Stomach (tissue), 4 donors: ENCODE results near the gene SCAMP4.

Experiments used
- CTCF ChIP-seq, 7 experiments: fragments of 450-650 bp in 4 of 7; fragments of 200-600 bp in 3 of 7; sonication (generic) in 3 of 7; IDR thresholded peaks; one replicate each; pipeline ENCODE4 v1.5.1; 2016 to 2019; ENCODE audit warnings: antibody characterized with exemption in 7 of 7, control low read depth in 2 of 7, mild to moderate bottlenecking in 1 of 7
- POLR2A ChIP-seq, 4 donors: fragments of 450-650 bp; IDR thresholded peaks; one replicate each; pipeline ENCODE4 v1.6.1; 2016; ENCODE audit warnings: antibody characterized with exemption in 4 of 4, control low read depth in 2 of 4, mild to moderate bottlenecking in 1 of 4, moderate library complexity in 1 of 4
- POLR2AphosphoS5 ChIP-seq, 3 donors: sonication (generic); formaldehyde crosslinking; IDR thresholded peaks; one replicate each; pipeline ENCODE4 v1.6.1; 2016; ENCODE audit warnings: antibody characterized with exemption in 3 of 3

DNA sequence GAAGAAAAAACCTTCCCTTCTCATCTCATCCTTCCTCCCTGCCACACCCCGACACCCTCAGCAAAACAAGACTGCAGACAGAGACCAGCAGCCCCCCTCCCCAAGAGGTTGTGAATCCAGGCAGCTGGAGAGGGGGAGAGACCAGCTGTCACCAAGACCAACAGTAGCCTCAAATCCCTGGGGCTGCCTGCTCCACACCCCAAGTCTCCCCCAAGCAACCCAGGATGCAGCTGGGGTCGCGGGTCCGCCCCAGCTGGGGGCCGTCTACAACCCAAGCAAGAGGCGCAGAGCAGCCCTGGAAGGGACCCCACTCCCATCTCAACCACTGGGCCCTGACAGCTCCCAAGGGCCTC lies 48.9 kb upstream of the SCAMP4 start:
- no peak for TF ChIP-seq CTCF (IDR thresholded peaks at IDR 0.05)
- no peak for TF ChIP-seq POLR2A (IDR thresholded peaks at IDR 0.05)
- no peak for TF ChIP-seq POLR2AphosphoS5 (IDR thresholded peaks at IDR 0.05)
